PC-9 (cell line): ENCODE measurements around the gene MYO5A.

Experiments
- CTCF ChIP-seq: fragments of 200-600 bp; sonication (generic); conservative IDR thresholded peaks from 2 replicates; pipeline ENCODE4 v1.6.1; 2017; ENCODE audit warnings: mixed run types, antibody characterized with exemption, mild to moderate bottlenecking, moderate library complexity
- EZH2 ChIP-seq: fragments of 200-600 bp; sonication (generic); IDR thresholded peaks from 2 replicates; pipeline ENCODE4 v1.8.0; 2017; ENCODE audit warnings: antibody characterized with exemption, low read depth

- TF ChIP-seq CTCF: no peak
- TF ChIP-seq EZH2: no peak
Measured at GRCh38 chr15:52437646-52438045, 91.0 kb downstream of the MYO5A start.
